Astrocyte (in vitro differentiated cells and primary cell): ENCODE results near the gene FKRP. TPM values are rescaled to one million over a fixed set of nuclear protein-coding genes. Genes with fewer than 3 reads are reported as not detected.

Source experiments
- DNase-seq: peaks from one replicate; pipeline ENCODE4 v3.0.0-alpha.2; 2010; ENCODE audit warnings: low read depth
- FAIRE-seq: peaks from 2 replicates; lab custom pipeline; 2011; peaks lifted over from hg19 to GRCh38; lab: Jason Lieb, UNC
- H2AFZ ChIP-seq: 2 replicates; pipeline ENCODE4 v1.6.0; 2012; ENCODE audit warnings: low read depth, low read length, inconsistent platforms
- H3K27ac ChIP-seq: 2 replicates; pipeline ENCODE4 v1.5.1; 2011; ENCODE audit warnings: low read depth, low read length, inconsistent platforms
- H3K27me3 ChIP-seq: 2 replicates; pipeline ENCODE4 v1.6.0; 2011; ENCODE audit warnings: low read length, inconsistent platforms; ENCODE audit not compliant: insufficient read depth
- H3K36me3 ChIP-seq: 2 replicates; pipeline ENCODE4 v1.5.1; 2011; ENCODE audit warnings: low read length, inconsistent platforms; ENCODE audit not compliant: insufficient read depth
- H3K4me1 ChIP-seq: 2 replicates; pipeline ENCODE4 v1.5.1; 2011; ENCODE audit warnings: low read length, inconsistent platforms; ENCODE audit not compliant: insufficient read depth
- H3K4me2 ChIP-seq: 2 replicates; pipeline ENCODE4 v1.6.0; 2012; ENCODE audit warnings: low read length, inconsistent platforms
- H3K4me3 ChIP-seq: 2 replicates; pipeline ENCODE4 v1.5.1; 2011; ENCODE audit warnings: low read depth, mild to moderate bottlenecking, low read length, inconsistent platforms; ENCODE audit not compliant: insufficient read depth
- H3K79me2 ChIP-seq: 2 replicates; pipeline ENCODE4 v1.6.0; 2012; ENCODE audit warnings: mild to moderate bottlenecking, low read length, inconsistent platforms; ENCODE audit not compliant: insufficient read depth
- H3K9ac ChIP-seq: 2 replicates; pipeline ENCODE4 v1.6.0; 2012; ENCODE audit warnings: mild to moderate bottlenecking, low read length, inconsistent platforms
- H3K9me3 ChIP-seq: 2 replicates; pipeline ENCODE4 v1.5.1; 2012; ENCODE audit warnings: low read depth, mild to moderate bottlenecking, low read length, inconsistent platforms; ENCODE audit not compliant: insufficient read depth
- H4K20me1 ChIP-seq: 2 replicates; pipeline ENCODE4 v1.6.0; 2012; ENCODE audit warnings: low read length, inconsistent platforms; ENCODE audit not compliant: insufficient read depth
- H3K27ac Mint-ChIP-seq: one replicate; pipeline ENCODE4 v1.8.0; 2021; ENCODE audit warnings: mild to moderate bottlenecking, mixed read lengths; ENCODE audit not compliant: unreplicated experiment
- H3K27me3 Mint-ChIP-seq: one replicate; pipeline ENCODE4 v1.8.0; 2021; ENCODE audit warnings: low read depth, mixed read lengths; ENCODE audit not compliant: unreplicated experiment
- H3K36me3 Mint-ChIP-seq: one replicate; pipeline ENCODE4 v1.8.0; 2021; ENCODE audit warnings: low read depth, mixed read lengths; ENCODE audit not compliant: unreplicated experiment
- H3K4me1 Mint-ChIP-seq: one replicate; pipeline ENCODE4 v1.8.0; 2021; ENCODE audit warnings: low read depth, mixed read lengths; ENCODE audit not compliant: unreplicated experiment
- H3K4me3 Mint-ChIP-seq: one replicate; pipeline ENCODE4 v1.8.0; 2021; ENCODE audit warnings: mild to moderate bottlenecking, moderate library complexity, mixed read lengths; ENCODE audit not compliant: unreplicated experiment
- H3K9me3 Mint-ChIP-seq: one replicate; pipeline ENCODE4 v1.8.0; 2021; ENCODE audit warnings: mild to moderate bottlenecking, mixed read lengths; ENCODE audit not compliant: unreplicated experiment
- CTCF ChIP-seq: IDR thresholded peaks from 2 replicates; pipeline ENCODE4 v1.5.1; 2011; ENCODE audit warnings: low read depth, mild to moderate bottlenecking, inconsistent platforms, low read length, moderate library complexity; ENCODE audit not compliant: insufficient read depth
- EZH2 ChIP-seq: IDR thresholded peaks from 2 replicates; pipeline ENCODE4 v1.6.1; 2012; ENCODE audit warnings: mild to moderate bottlenecking, low read length, inconsistent platforms; ENCODE audit not compliant: insufficient read depth
- total RNA-seq: library from RNA; stranded (reverse); gene quantifications from 2 replicates; pipeline ENCODE4 v1.2.1, GENCODE V29; 2021

FKRP gene
- total RNA-seq, 1 donor from 2014 or later, result 25.1 TPM

- H3K4me3 ChIP-seq, result no peak overlapping the region
- H3K9ac ChIP-seq, result no peak overlapping the region
- no peak overlapping the region for H3K4me3 Mint-ChIP-seq
- DNase-seq, result peak; percentile 23
- no peaks in the 10 kb centered on the region for H3K4me1 Mint-ChIP-seq
- peaks cover 40% of the 10 kb centered on the region for H3K36me3 Mint-ChIP-seq
- no peaks in the 10 kb centered on the region for H3K9me3 Mint-ChIP-seq
- H3K4me1 ChIP-seq, result peaks cover 6% of the 10 kb centered on the region
- H3K79me2 ChIP-seq, result no peaks in the 10 kb centered on the region
- no peak overlapping the region for H3K27ac ChIP-seq
- H3K36me3 ChIP-seq, result peaks cover 43% of the 10 kb centered on the region
- no peak overlapping the region for H3K27ac Mint-ChIP-seq
- no peak for FAIRE-seq
- peak overlapping the region; percentile 64 for H3K4me2 ChIP-seq
- TF ChIP-seq CTCF, result no peak
- no peak for TF ChIP-seq EZH2
- no peaks in the 10 kb centered on the region for H3K9me3 ChIP-seq
- H4K20me1 ChIP-seq, result peaks cover 31% of the 10 kb centered on the region
- H3K27me3 Mint-ChIP-seq, result no peaks in the 10 kb centered on the region
- H2AFZ ChIP-seq, result no peak overlapping the region
- H3K27me3 ChIP-seq, result no peaks in the 10 kb centered on the region
Observed at GRCh38 chr19:46697204-46697960, 48.5 kb upstream of the FKRP start.

GRCh38 chr19:46698395-46699321 lies 47.2 kb upstream of the FKRP start:
- no peaks in the 10 kb centered on the region for H3K27me3 Mint-ChIP-seq
- H3K9me3 ChIP-seq, result no peaks in the 10 kb centered on the region
- no peak overlapping the region for H3K4me3 ChIP-seq
- H3K36me3 Mint-ChIP-seq, result peaks cover 27% of the 10 kb centered on the region
- no peak overlapping the region for H3K27ac ChIP-seq
- H3K4me2 ChIP-seq, result no peak overlapping the region
- peaks cover 6% of the 10 kb centered on the region for H3K4me1 ChIP-seq
- peaks cover 31% of the 10 kb centered on the region for H3K36me3 ChIP-seq
- FAIRE-seq (no peak), DNase-seq (no peak)
- H3K27me3 ChIP-seq, result no peaks in the 10 kb centered on the region
- H3K27ac Mint-ChIP-seq, result no peak overlapping the region
- no peaks in the 10 kb centered on the region for H3K9me3 Mint-ChIP-seq
- TF ChIP-seq CTCF, result no peak
- no peak for TF ChIP-seq EZH2
- no peak overlapping the region for H2AFZ ChIP-seq
- H3K4me1 Mint-ChIP-seq, result no peaks in the 10 kb centered on the region
- H3K4me3 Mint-ChIP-seq, result peak overlapping the region; percentile 10
- no peaks in the 10 kb centered on the region for H3K79me2 ChIP-seq
- H4K20me1 ChIP-seq, result peaks cover 20% of the 10 kb centered on the region
- H3K9ac ChIP-seq, result no peak overlapping the region
